ENCODE data around the gene ALOX15B.
"Not testable (repeated sequence)": the region's sequence is repeated elsewhere in the genome, so short reads cannot be mapped to it uniquely, and the experiment has no call there.

The ALOX15B gene

DNA sequence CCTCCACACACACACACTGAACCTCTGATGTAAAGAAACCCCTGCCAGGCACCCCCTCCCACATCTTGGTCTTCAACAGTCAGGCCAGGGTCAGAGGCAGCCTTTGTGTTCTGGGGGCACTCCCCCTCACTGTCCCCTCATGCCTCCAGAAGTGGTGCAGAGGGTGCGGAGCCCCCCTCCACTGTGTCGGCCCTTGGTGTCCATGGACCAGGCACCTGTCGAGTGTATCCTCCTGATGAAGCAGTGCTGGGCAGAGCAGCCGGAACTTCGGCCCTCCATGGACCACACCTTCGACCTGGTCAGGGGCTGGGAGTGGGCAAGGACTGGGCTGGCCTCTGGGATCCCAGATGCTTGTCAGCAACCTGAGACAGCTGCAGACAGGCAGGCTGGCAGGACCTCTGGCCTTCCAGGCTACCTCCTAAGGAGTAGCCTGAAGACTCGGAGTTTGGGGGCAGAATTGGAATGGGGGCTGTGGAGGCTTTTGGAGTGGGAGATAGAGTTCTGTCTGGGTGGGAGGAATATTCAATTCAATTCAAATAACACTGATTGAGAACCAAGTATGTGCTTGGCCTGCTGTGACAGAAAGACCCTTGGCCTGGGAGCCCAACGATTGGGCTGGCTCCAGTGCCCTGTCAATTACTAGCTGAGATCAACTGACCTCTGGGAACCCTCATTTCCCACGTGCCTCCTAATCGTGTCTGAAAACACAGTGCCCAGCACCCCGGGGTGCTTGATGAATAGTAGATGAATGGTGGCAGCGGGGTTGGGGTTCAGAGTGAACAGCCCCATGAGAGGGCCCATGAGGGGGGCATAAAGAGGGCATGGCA lies 24.9 kb upstream of the ALOX15B start:
- no peak for DNase-seq (ENCODE audit: low read depth)

GRCh38 chr17:8014558-8014850 lies 24.4 kb upstream of the ALOX15B start:
- DNase-seq (ENCODE audit: low read depth) = no peak

- no peak for DNase-seq (ENCODE audit: low read depth)
Observed at GRCh38 chr17:8015236-8015956, 23.5 kb upstream of the ALOX15B start.

DNA sequence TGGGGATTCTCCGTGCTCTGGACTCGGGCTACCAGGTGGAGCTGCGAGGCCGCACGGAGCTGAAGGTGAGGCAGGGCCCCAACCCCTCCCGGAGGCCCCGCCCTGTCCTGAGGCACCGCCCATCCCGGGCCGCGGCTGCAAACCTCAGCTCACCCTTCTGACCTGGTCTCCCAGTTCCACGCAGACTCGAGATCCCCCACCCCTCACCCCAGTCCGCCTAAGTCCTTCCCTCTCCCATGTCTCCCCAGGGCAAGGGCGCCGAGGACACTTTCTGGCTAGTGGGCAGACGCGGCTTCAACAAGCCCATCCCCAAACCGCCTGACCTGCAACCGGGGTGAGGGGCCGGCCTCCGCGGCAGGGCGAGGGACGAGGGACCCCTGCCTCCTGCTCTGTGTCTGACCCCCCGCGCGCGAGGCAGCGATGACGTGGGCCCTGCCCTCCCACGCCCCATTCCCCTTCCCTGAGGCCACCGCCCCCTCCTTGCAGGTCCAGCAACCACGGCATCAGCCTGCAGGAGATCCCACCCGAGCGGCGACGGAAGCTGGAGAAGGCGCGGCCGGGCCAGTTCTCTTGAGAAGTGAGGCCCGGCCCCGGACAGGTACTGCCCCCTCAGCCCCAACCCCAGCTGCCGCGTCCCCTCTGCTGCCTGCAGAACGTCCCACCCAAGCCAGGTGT lies 22.8 kb upstream of the ALOX15B start:
- no peak for DNase-seq (ENCODE audit: low read depth)

DNA sequence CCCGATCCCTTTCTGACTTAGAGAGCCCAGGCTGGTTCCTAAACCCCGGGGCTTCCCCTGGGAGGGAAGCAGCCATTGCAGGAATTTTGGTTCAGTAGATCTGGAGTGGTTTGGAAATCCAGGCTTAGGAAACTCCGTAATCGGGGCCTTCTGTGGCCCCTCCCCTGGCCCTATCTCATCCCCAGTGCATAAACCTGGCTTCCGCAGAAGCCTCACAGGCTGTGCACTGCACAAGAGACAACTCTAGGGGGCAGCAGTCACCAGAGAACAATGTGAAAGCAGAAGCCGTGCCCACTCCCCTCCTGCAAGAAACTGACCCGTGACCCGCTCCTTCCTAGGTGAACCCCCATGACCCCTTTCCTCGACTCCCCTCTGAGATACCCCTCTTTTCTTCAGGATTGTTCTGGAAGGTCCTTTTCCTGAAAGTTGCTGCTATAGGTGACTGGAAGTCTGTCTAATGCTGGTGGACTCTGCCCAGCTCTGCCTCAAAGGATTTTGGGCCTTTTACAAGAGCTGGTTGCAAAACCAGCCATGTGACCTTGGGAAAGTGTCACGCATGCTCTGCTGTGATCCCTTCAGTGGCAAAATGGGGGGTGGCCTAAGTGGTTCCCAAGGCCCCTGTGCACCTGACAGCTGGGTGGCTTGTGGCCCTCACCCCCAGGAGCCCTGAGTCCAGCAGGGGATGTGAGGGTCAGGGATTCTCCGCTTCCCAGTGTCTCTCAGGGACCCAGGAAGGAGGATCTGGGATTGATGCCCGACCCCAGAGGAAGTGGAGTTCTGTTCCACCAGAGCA lies 22.0 kb upstream of the ALOX15B start:
- DNase-seq (ENCODE audit: low read depth) = no peak

- DNase-seq (ENCODE audit: low read depth) = no peak
Observed at GRCh38 chr17:8018436-8018835, 20.4 kb upstream of the ALOX15B start.

- DNase-seq (ENCODE audit: low read depth) = no peak
Observed at GRCh38 chr17:8019166-8019565, 19.7 kb upstream of the ALOX15B start.

GRCh38 chr17:8019665-8020650 lies 18.9 kb upstream of the ALOX15B start:
- no peak for DNase-seq (ENCODE audit: low read depth)

- DNase-seq (ENCODE audit: low read depth) = no peak
Observed at GRCh38 chr17:8020776-8021564, 17.9 kb upstream of the ALOX15B start.

- DNase-seq (ENCODE audit: low read depth) = no peak
Observed at GRCh38 chr17:8021565-8022359, 17.1 kb upstream of the ALOX15B start.

- DNase-seq (ENCODE audit: low read depth) = no peak
Observed at GRCh38 chr17:8022360-8023003, 16.4 kb upstream of the ALOX15B start.

- not testable (repeated sequence) for DNase-seq (ENCODE audit: low read depth)
Observed at GRCh38 chr17:8024161-8024560, 14.7 kb upstream of the ALOX15B start.

- no peak for DNase-seq (ENCODE audit: low read depth)
Observed at GRCh38 chr17:8025176-8025911, 13.5 kb upstream of the ALOX15B start.

- DNase-seq (ENCODE audit: low read depth) = no peak
Observed at GRCh38 chr17:8029121-8029520, 9.7 kb upstream of the ALOX15B start.

DNA sequence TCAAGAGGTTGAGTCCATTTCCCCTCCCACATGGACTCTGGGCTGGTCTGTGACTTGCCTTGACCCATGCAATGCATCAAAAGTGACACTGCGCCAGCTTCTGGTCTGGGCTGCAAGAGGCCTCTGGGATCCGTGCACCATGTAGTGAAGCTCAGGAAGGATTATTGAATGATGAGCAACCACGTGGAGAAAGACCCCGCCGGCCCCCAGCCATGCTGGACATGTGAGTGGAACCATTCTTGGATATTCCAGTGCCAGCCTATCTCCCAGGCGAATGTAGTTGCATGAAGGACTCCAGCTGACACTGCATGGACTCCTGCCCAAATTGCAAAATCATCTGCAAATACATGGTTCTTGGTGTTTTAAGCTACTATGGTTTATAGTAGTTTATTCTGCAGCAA lies 7.6 kb upstream of the ALOX15B start:
- no peak for DNase-seq (ENCODE audit: low read depth)

DNA sequence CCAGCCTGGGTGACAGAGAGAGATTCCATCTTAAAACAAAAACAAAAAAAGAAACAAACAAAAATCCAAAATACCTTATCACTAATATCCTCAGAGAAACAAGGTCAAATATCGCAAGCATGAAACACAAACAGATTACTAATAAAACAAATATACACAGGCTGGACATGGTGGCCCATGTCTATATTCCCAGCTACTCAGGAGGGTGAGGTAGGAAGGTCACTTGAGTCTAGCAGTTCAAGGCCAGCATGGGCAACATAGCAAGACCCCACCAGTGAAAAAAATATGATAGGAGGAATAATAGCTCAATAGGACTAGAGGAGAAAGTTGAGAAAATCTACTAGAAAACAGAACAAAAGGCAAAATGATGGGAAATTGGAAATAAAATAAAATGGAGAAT lies 6.9 kb upstream of the ALOX15B start:
- DNase-seq (ENCODE audit: low read depth) = no peak

- no peak for DNase-seq (ENCODE audit: low read depth)
Observed at GRCh38 chr17:8032442-8032841, 6.4 kb upstream of the ALOX15B start.

- no peak for DNase-seq (ENCODE audit: low read depth)
Observed at GRCh38 chr17:8039611-8040168, 831 bp downstream of the ALOX15B start.
